Measurements from ENCODE around the gene SCYGR2.
A peak's percentile ranks its signal among the peaks of the same experiment; 100 is the strongest.
"Not testable (repeated sequence)": the region's sequence is repeated elsewhere in the genome, so short reads cannot be mapped to it uniquely, and the experiment has no call there.

Gene SCYGR2

GRCh38 chr2:227598835-227599503 is at the start of gene SCYGR2:
SCYGR2 (plus strand) TSS chr2:227598893; CDS start chr2:227598893, 0 bp downstream.
- not testable (repeated sequence) for DNase-seq

DNA sequence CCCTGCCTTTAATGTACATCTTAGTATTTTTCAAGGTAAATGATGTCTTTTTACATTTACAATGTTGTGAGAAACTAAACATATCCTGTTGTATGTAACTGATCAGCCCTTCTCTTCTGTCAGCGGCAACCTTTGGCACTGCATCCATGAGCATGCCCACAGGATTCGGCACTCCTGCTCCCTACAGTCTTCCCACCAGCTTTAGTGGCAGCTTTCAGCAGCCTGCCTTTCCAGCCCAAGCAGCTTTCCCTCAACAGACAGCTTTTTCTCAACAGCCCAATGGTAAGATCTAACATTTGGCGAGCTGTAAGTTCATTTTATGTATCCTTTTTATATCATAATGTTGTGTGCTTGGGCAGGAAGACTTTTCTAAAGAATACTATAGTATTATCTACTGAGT is 46.9 kb upstream of the SCYGR2 start:
- DNase-seq: no peak

DNA sequence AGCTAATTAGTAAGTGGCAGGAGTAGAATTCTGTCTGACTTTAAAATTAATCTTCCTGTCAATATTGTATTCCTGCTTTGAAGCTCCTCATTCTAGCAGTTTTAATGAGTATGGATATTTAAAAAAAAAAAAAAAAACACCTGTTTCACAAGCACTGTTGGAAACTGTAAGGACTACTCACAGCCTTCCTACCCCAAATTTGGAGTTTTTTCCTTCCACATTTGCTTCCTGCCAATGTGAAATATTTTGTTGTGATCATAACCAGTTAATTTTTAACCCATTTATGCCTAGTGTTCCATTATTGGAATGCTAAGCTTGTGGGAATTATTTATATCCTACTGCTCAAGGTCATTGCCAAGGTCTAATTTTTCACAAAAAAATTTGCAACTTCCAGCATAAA is 36.1 kb upstream of the SCYGR2 start:
- DNase-seq: no peak

DNA sequence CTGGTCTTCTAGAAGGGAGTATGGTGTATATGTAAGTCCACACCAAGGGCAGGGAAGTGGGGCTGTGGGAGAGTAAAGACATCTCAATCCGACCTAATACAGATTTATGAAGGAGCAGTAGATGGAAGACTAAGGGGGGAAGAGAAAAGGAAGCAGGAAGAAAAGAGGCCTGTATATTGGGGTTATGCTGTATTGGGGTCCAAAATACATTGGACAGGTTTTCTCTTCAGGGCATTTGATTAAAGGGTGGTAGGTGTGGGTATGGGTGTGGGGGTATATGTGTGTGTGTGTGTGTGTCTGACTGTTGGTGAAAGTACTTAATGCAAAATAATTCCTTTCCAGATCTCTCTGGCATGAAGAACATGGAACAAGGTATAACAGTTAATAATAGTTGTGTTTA is 33.6 kb upstream of the SCYGR2 start:
- DNase-seq: no peak

- DNase-seq: no peak
Observed at GRCh38 chr2:227566012-227566411, 32.7 kb upstream of the SCYGR2 start.

- DNase-seq: no peak
Observed at GRCh38 chr2:227568852-227569169, 29.9 kb upstream of the SCYGR2 start.

DNA sequence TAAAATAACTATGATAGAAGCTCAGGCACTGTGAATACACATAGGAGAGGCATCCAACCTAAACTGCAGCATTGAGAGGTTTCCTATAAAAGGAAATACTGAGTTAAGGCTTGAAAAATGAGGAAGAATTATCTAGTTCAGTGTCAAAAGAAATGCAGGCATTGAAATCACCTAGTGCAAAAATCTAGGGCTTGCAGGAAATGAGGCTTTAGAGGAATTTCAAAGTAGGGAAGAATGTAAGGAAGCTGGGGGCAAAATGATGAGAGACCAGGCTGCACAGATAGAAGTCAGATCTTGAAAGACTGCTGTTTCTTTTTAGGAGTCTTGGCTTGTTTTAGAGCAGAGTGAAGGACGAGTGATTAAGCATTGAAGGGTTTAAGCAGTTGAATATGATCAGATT is 28.1 kb upstream of the SCYGR2 start:
- no peak for DNase-seq

- DNase-seq: no peak
Observed at GRCh38 chr2:227576110-227576509, 22.6 kb upstream of the SCYGR2 start.

GRCh38 chr2:227576812-227577211 is 21.9 kb upstream of the SCYGR2 start:
- DNase-seq: no peak

GRCh38 chr2:227577555-227577954 is 21.1 kb upstream of the SCYGR2 start:
- no peak for DNase-seq

GRCh38 chr2:227578642-227579041 is 20.1 kb upstream of the SCYGR2 start:
- DNase-seq: no peak

- no peak for DNase-seq
Observed at GRCh38 chr2:227579791-227580190, 18.9 kb upstream of the SCYGR2 start.

GRCh38 chr2:227582369-227582768 is 16.3 kb upstream of the SCYGR2 start:
- no peak for DNase-seq

DNA sequence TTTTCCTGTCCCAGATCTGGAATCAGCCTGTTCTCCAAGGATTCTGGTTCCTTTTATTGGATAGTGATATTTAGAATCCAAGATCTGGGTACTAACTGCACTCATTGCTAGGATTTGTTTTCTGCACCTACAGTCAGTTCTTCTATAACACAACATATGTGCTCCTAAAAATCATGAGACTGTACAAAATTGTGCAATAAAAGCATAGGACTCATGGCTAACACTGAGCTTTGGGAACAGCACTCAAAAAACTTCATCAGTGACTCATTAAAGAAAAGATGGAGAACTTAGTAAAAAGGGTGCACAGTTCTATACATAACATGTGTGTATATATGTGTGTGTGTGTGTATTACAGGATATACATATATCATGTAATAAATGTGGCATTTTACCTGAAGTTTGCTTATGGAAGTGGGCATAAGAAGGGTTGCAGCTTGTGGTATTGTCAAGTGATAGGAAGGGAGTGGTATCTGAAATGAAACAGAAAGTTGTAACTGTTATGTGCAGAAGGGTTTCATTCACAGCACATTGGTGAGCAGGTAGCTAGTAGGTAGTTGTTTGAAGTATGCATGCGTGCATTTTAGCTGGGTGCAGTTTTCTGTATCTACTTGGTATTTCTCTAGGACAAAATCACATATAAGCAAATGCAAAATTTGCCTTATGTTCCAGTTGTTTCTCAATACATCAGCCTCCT is 5.9 kb upstream of the SCYGR2 start:
- DNase-seq: no peak

- DNase-seq: no peak
Observed at GRCh38 chr2:227595797-227596196, 2.9 kb upstream of the SCYGR2 start.

- DNase-seq: no peak
Observed at GRCh38 chr2:227597036-227597435, 1.7 kb upstream of the SCYGR2 start.

GRCh38 chr2:227597998-227598397 is 695 bp upstream of the SCYGR2 start:
- DNase-seq: no peak

GRCh38 chr2:227602358-227602757 is 3.7 kb downstream of the SCYGR2 start:
- DNase-seq: no peak

DNA sequence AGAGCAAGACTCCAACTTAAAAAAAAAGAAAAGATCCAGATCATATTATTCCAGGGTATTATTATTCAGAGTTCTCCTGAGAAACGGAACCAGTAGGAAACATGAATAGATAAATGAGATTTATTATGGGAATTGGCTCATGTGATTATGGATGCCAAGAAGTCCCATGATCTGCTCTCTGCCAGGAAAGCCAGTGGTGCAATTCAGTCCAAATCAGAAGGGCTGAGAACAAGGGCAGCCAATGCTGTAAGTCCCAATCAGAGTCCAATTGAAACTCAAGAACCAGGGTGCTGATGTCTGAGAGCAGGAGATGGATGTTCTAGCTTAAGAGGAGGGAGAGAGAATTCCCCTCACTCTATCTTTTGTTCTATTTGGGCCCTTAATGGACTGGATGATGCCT is 7.8 kb downstream of the SCYGR2 start:
- no peak for DNase-seq

DNA sequence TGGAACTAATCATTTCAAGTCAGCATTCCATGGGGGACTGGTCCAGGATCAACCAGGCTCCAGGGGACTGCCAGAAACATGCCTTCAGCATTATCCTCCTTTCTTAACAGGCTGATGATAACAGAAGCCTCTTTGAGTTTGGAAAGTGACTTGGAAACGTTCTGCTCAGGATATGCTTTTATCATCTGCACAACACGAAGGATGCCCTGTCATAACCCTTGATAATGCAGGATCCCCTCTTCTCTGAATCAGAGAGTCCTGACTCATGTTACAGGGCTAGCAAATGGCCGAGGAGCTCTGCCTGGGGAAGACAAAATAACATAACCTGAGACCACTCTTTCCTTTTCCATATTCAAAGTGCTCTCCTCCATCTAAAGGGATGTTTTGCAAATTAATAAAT is 9.2 kb downstream of the SCYGR2 start:
- peak; percentile 76 for DNase-seq

DNA sequence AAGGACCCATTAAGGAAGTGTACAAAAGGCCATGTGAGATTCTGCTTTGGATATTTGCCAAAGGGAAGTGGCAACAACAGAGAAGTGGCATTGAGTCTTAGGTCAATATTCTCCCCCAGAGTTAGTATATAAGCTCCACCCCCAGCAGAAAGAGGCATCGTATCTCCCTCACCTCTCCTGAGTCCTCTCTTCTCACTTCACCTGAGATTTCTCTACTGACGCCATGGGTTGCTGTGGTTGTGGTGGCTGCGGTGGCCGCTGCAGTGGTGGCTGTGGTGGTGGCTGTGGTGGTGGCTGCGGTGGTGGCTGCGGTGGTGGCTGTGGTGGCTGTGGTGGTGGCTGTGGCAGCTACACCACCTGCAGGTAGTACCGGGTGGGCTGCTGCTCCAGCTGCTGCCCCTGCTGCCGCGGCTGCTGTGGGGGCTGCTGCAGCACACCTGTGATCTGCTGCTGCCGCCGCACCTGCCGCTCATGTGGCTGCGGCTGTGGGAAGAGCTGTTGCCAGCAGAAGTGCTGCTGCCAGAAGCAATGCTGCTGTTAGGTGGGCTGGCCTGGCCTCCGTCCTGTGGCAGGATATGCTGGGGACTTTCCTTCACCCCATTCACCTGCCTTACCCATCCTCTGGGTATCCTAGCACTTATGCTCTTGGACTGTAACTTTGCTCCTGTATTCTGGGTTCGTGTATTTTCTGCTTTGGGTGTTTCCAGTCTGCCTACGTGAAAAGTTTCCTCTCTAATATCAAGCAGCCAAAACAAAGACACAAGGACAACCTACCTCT is 10.1 kb downstream of the SCYGR2 start:
- peak; percentile 97 for DNase-seq

- no peak for DNase-seq
Observed at GRCh38 chr2:227610123-227610522, 11.4 kb downstream of the SCYGR2 start.

DNA sequence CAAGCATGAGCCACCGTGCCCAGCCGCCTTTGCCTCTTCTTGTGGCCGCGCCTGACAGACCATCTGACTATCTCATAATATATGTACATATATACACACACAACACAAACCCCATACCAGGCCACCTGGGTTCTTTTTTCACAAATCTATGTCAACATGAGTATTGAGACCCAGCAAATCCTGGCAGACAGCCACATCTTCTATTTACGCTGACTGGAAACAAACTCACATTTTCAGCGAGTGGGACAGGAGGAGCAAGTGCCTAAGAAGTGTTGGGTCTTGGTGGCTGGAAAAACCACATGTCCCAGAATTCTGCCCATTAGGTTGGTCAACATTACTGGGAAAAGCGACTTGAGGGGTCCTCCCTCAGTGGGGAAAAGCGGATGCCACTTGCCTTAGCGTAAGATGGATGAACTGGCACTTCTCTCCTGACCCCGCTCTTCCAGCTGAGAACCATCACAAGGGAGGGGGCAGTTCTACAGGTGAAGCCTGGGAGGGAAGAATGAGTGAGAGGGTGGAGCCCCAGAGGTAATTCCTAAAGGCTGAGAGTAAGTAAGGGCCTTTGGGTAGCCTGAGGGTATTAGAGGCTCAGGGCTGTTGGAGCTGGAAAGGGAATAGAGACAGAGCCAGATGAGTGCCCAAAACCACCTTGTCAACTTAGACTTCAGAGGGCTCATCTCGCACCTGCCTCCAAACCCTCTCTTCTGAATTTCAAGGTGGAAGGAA is 14.0 kb downstream of the SCYGR2 start:
- peak; percentile 82 for DNase-seq

GRCh38 chr2:227613272-227613660 is 14.6 kb downstream of the SCYGR2 start:
- DNase-seq: no peak

All from NCI-H510A treated with DMSO at 0.1 percent for 48 hours (cell line).